Measurements from ENCODE around the gene MLN.

DNA sequence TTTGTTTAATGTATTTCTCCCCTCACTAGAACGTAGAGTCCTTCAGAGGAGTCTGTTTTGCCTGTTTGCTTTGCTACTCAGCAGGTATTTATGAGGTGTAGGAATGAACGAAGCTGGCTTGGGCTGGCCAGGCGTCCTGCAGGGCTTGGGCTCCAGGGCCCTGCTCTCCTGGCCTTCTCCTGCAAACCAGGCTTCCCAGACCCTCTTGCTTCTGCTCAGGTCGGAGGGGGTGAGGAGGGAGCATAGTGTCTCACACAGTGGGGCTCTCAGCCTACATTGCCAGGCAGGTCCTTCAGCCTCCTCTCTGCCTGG lies 24.6 kb upstream of the MLN start:
- no peak for TF ChIP-seq REST (IDR thresholded peaks at IDR 0.05; ENCODE audit: unreplicated experiment)
- TF ChIP-seq CTCF (conservative IDR thresholded peaks at IDR 0.05; ENCODE audit: low read depth in 2 of 2): no peak
- TF ChIP-seq POLR2AphosphoS5 (IDR thresholded peaks at IDR 0.05; ENCODE audit: low read depth): no peak
- TF ChIP-seq EZH2phosphoT487 (IDR thresholded peaks at IDR 0.05; ENCODE audit: unreplicated experiment): no peak
- no peak for TF ChIP-seq EZH2 (IDR thresholded peaks at IDR 0.05; ENCODE audit: low read depth, unreplicated experiment)
